Measurements from ENCODE around the gene HS2ST1. TPM values are rescaled to one million over a fixed set of nuclear protein-coding genes. Genes with fewer than 3 reads are reported as not detected.

Gene HS2ST1
- total RNA-seq, 6 donors from 2014 or later = 8.4 to 20.3 (median 13.9) TPM

DNA sequence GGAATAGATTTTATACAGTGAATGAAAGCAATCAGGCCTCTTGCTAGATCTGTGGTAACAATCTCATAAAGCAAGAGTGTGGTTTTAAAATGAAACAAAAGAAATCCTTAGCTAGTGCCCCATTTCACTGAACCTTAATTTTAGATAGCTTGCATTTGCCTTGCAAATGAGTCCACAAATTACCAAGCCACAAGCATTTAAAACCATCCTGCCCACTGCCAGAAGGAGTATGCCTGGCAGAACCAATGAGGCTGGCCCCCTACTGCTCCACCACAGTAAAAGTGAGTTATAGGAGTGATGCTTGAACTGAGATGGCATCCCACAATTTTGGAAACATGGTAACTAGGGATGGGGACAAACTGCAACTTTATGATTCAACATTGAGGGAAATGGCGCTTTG lies 207.8 kb downstream of the HS2ST1 start:
- Histone ChIP-seq H3K4me1 (peaks cover 0 to 4% (median 0%) of the 10 kb centered on the region in 4 donors), H3K27ac (no peak overlapping the region), H3K4me3 (no peak overlapping the region), H3K36me3 (no peaks in the 10 kb centered on the region), H3K27me3 (no peaks in the 10 kb centered on the region), H3K9me3 (no peaks in the 10 kb centered on the region)
- TF ChIP-seq EP300 (IDR thresholded peaks at IDR 0.05) = no peak
- TF ChIP-seq POLR2AphosphoS5 (IDR thresholded peaks at IDR 0.05) = no peak
- TF ChIP-seq CTCF (IDR thresholded peaks at IDR 0.05) = no peak
- TF ChIP-seq POLR2A (IDR thresholded peaks at IDR 0.05) = no peak
- ATAC-seq (ENCODE audit: low FRiP score in 2 of 2) (no peak), DNase-seq (no peak)
- 93 to 100% methylated on average over 1 of the region's 1 CpG for WGBS, 2 donors

GRCh38 chr1:87123610-87124009 lies 209.2 kb downstream of the HS2ST1 start:
- WGBS, 2 donors = 95% methylated on average over 6 of the region's 6 CpGs
- Histone ChIP-seq H3K36me3 (no peaks in the 10 kb centered on the region), H3K4me1 (peaks cover 0 to 4% (median 0%) of the 10 kb centered on the region in 4 donors), H3K9me3 (no peaks in the 10 kb centered on the region), H3K27me3 (no peaks in the 10 kb centered on the region), H3K4me3 (no peak overlapping the region), H3K27ac (no peak overlapping the region)
- DNase-seq (no peak), ATAC-seq (ENCODE audit: low FRiP score in 2 of 2) (no peak)
- TF ChIP-seq POLR2A (IDR thresholded peaks at IDR 0.05) (no peak), EP300 (IDR thresholded peaks at IDR 0.05) (no peak), POLR2AphosphoS5 (IDR thresholded peaks at IDR 0.05) (no peak), CTCF (IDR thresholded peaks at IDR 0.05) (no peak)

DNA sequence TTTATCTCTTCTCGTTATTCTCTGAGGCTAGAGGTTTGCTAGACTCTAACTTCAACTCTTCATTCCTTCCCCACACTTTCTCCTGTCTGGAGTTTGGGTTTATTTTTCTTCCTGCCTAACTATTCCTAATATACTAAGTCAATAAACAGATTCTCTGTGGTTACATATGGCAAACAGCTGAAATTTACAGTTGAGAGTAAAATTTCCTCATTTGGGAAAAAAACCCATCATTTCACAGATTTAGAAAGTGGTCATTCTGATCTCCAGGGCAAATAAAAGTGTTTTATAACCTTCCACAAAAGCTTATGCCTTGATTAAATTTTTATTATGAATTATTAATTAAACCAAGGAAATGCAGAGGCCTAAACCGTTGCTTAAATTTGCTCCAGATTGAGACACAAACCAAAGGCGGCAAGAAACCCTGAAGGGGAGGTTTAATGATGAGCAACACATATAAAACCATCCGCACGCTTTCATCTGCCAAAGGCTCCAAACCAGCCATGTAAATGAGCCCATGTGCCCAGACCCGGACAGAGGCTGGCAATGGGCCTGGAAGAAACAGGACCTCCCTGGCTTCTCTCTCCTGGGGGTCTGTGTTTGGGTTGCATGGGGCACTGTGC lies 212.6 kb downstream of the HS2ST1 start:
- TF ChIP-seq POLR2AphosphoS5 (IDR thresholded peaks at IDR 0.05) (no peak), POLR2A (IDR thresholded peaks at IDR 0.05) (no peak), EP300 (IDR thresholded peaks at IDR 0.05) (no peak), CTCF (IDR thresholded peaks at IDR 0.05) (no peak)
- Histone ChIP-seq H3K4me3 (no peak overlapping the region), H3K4me1 (peaks cover 0 to 7% (median 1%) of the 10 kb centered on the region in 4 donors), H3K36me3 (no peaks in the 10 kb centered on the region), H3K27me3 (peaks cover 0 to under 1% (median 0%) of the 10 kb centered on the region in 4 donors), H3K27ac (no peak overlapping the region), H3K9me3 (no peaks in the 10 kb centered on the region)
- WGBS, 2 donors = 91 to 92% methylated on average over 6 of the region's 6 CpGs
- DNase-seq (no peak), ATAC-seq (ENCODE audit: low FRiP score in 2 of 2) (no peak)

DNA sequence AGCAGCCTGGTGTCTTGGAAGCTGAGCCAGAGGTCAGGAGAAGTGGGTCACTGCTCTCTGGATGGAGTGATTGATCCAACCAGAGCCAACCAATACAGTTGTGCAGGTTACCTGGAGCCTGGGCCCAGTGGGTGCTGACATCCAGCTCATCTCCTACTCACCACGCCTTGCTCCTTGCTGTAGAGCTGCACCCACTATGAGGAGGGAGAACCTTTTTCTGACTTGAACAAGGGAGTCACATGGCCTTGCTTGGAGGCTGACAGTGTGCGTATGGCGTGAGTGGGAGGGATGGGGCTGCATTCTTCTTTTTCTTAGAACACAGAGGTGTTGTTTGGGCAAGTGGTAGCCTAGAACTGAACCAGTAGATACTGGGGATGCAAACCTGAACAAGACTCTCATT lies 213.1 kb downstream of the HS2ST1 start:
- Histone ChIP-seq H3K4me1 (peaks cover 4 to 13% (median 6%) of the 10 kb centered on the region in 4 donors), H3K36me3 (no peaks in the 10 kb centered on the region), H3K27me3 (peaks cover 0 to 6% (median 0%) of the 10 kb centered on the region in 4 donors), H3K9me3 (no peaks in the 10 kb centered on the region), H3K4me3 (no peak overlapping the region), H3K27ac (no peak overlapping the region)
- 97 to 100% methylated on average over 2 to 3 of the region's 3 CpGs for WGBS, 2 donors
- ATAC-seq (ENCODE audit: low FRiP score in 2 of 2) (no peak), DNase-seq (no peak)
- TF ChIP-seq CTCF (IDR thresholded peaks at IDR 0.05) (no peak), POLR2A (IDR thresholded peaks at IDR 0.05) (no peak), POLR2AphosphoS5 (IDR thresholded peaks at IDR 0.05) (no peak), EP300 (IDR thresholded peaks at IDR 0.05) (no peak)

DNA sequence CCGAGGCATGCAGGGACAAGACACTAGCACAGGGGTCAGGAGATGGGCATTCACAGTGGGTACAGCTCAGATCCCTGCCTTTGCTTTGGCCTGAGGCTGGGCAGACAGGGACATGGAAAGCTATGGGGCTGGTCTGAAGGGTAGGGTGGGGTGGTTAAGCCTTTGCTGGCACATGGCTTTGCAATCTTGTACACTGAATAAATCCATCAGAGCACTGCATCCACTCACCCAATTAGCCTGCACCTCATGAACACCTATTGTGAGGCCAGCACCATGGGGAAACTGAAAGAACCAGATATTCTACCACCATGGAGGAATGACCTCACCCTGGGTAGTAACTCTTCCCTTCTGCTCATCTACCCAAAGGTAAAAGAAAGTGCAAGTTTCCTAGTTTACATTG lies 214.6 kb downstream of the HS2ST1 start:
- no peak for TF ChIP-seq POLR2A (IDR thresholded peaks at IDR 0.05)
- TF ChIP-seq CTCF (IDR thresholded peaks at IDR 0.05) = no peak
- no peak for TF ChIP-seq EP300 (IDR thresholded peaks at IDR 0.05)
- no peak for TF ChIP-seq POLR2AphosphoS5 (IDR thresholded peaks at IDR 0.05)
- H3K27me3 ChIP-seq = peaks cover 0 to 6% (median 0%) of the 10 kb centered on the region in 4 donors
- no peak overlapping the region for H3K4me3 ChIP-seq
- H3K9me3 ChIP-seq = no peaks in the 10 kb centered on the region
- H3K36me3 ChIP-seq = no peaks in the 10 kb centered on the region
- 83 to 89% methylated on average over 1 of the region's 1 CpG for WGBS, 2 donors
- ATAC-seq (ENCODE audit: low FRiP score in 2 of 2) (no peak), DNase-seq (no peak)
- H3K27ac ChIP-seq = no peak overlapping the region
- H3K4me1 ChIP-seq = peaks cover 4 to 13% (median 7%) of the 10 kb centered on the region in 4 donors

Measured in upper lobe of left lung (tissue), 6 donors.